ENCODE measurements around the gene ACTG2.

The ACTG2 gene

DNA sequence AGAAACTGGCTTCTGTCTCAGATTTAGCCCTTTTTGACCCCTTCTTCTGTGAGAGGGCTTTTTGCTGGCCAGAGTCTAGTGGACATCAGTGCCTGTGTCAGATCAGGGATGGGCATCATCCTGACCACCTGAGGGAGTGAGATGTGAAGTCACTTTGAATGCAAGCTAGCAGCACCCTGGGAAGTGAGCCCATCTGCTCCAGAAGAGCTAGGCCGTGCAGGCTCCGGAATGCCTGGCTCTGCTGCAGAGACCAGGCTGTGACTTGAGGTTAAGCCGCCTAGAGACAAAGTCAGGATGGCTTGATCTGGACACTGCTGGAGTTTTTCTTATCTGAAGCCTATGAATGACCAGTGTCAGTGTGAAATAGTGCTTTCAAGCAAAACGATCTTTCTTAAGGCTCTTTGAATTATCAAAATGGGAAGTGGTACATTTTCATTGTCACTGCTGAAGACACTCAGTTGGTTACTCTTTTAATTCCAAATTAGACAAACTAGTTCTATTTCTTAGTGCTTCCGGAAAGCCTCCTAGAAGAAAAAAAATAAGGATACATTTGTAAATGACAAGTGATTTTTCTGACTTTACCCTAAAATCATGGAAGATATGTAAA, 54.7 kb downstream of the ACTG2 start:
- Histone ChIP-seq H3K4me1 (ENCODE audit: control insufficient read depth, insufficient read depth, low read length) (no peaks in the 10 kb centered on the region), H3K36me3 (ENCODE audit: control insufficient read depth, insufficient read depth, low read length) (peaks cover 27% of the 10 kb centered on the region), H3K9ac (ENCODE audit: low read length) (no peak overlapping the region), H3K27ac (ENCODE audit: low read depth, low read length) (no peak overlapping the region), H3K4me3 (ENCODE audit: low read length) (no peak overlapping the region), H3K27me3 (ENCODE audit: control insufficient read depth, insufficient read depth, low read length) (no peaks in the 10 kb centered on the region)

DNA sequence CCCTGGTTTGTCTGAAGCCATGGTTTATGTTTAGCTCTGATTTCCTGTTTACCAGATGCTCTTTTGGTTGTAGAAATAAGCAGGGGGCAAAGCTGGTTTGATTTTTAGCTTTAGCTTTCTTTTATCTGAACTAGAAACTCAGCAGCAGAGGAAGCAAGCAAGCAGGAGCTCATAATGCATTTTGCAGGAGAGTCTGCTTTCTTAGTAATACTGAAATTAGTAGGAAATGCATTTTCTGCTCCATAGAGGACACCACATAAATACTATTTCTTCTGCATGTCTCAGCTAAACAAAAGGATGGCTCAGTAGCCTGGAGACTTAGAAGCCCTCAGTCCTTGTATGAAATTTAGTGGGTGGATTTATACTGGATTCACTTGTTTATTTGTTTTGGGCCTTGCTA, 57.0 kb downstream of the ACTG2 start:
- H3K27ac ChIP-seq (ENCODE audit: low read depth, low read length), result no peak overlapping the region
- no peaks in the 10 kb centered on the region for H3K4me1 ChIP-seq (ENCODE audit: control insufficient read depth, insufficient read depth, low read length)
- H3K27me3 ChIP-seq (ENCODE audit: control insufficient read depth, insufficient read depth, low read length), result no peaks in the 10 kb centered on the region
- H3K9ac ChIP-seq (ENCODE audit: low read length), result peak overlapping the region; percentile 1
- no peak overlapping the region for H3K4me3 ChIP-seq (ENCODE audit: low read length)
- peaks cover 27% of the 10 kb centered on the region for H3K36me3 ChIP-seq (ENCODE audit: control insufficient read depth, insufficient read depth, low read length)

DNA sequence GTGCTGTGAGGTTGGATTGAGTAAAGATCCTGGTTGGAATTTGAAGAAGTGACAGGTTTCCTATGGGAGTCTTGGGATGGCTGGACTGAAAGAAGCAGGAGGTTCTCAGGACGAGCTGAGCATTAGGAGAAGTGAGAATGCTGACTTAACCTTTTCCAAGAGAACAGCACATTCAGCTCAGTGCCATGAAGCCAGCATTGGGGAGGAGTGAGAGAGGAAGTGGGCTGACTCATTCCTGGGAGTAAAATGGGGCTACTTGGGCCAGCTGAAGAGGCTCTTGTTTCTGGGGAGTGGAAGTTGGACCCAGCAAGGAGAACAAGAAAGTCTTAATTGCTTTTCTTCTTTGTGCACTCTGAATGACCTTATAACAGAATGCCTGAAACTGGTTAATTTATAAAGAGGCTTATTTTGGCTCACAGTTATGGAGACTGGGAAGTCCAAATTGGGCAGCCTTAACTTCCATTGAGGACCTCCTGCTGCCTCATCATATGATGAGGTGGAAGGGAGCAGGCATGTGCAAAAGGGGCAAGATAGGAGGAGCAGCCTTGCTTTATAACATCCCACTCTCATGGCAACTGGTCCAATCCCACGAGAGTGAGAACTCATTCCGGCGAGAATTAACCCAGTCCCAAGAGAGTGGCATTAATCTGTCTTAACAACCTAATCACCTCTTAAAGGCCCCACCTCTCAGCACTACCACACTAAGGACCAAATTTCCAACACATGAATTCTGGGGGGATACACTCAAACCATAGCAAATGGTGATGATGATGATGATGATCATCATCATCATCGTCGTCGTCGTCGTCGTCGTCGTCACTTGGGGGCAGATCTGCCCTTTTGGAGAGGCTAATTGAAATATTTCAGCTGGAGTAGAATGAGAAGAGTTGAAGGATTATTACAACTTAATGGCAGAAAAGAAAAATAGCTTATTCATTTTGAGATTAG, 60.0 kb downstream of the ACTG2 start:
- Histone ChIP-seq H3K4me1 (ENCODE audit: control insufficient read depth, insufficient read depth, low read length) (no peaks in the 10 kb centered on the region), H3K4me3 (ENCODE audit: low read length) (no peak overlapping the region), H3K9ac (ENCODE audit: low read length) (no peak overlapping the region), H3K27ac (ENCODE audit: low read depth, low read length) (no peak overlapping the region), H3K27me3 (ENCODE audit: control insufficient read depth, insufficient read depth, low read length) (no peaks in the 10 kb centered on the region), H3K36me3 (ENCODE audit: control insufficient read depth, insufficient read depth, low read length) (peaks cover 28% of the 10 kb centered on the region)

DNA sequence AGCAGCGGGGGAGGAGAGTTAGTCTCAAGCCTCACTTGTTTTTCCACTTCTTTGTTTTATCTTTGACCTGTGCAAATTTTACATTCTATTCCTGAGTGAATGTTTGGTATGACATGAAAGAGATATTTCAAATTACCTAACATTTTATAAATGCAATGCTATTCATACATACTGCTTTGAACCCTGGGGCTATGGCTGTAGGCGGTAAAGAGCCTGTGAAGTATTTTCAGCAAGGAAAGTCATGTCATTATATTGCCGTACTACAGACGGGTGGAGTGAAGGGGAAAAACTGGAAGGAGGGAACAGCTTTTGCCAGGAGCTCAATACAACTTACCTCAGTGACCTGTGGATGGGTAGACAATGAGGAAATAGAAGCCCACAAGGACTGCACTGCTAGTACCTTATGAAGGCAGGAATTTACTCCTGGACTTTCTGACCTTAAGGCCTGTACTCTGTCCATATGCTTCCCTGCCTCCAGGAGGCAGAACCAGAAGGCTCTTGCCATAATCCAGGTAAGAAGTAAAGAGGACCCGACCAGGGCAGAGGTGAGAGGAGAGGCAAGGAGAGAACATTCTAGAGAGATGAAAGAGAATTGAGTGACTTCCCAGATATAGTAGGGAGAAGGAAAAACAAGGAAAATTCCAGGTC, 63.5 kb downstream of the ACTG2 start:
- H3K27me3 ChIP-seq (ENCODE audit: control insufficient read depth, insufficient read depth, low read length), result no peaks in the 10 kb centered on the region
- H3K9ac ChIP-seq (ENCODE audit: low read length), result no peak overlapping the region
- H3K4me1 ChIP-seq (ENCODE audit: control insufficient read depth, insufficient read depth, low read length), result no peaks in the 10 kb centered on the region
- H3K27ac ChIP-seq (ENCODE audit: low read depth, low read length), result no peak overlapping the region
- no peak overlapping the region for H3K4me3 ChIP-seq (ENCODE audit: low read length)
- peaks cover 27% of the 10 kb centered on the region for H3K36me3 ChIP-seq (ENCODE audit: control insufficient read depth, insufficient read depth, low read length)

DNA sequence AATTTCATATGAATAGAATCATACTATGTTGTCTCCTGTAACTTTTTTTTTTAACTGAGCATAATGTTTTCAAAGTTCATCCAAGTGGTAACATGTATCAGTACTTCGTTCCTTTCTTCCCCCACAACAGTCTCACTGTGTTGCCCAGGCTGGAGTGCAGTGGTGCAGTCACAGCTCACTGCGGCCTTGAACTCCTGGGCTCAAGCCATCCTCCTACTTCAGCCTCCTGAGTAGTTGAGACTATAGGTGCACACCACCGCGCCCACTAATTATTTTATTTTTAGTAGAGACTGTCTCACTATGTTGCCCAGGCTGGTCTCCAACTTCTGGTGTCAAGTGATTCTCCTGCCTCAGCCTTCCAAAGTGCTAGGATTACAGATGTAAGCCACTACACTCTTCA, 68.5 kb downstream of the ACTG2 start:
- Histone ChIP-seq H3K4me1 (ENCODE audit: control insufficient read depth, insufficient read depth, low read length) (no peaks in the 10 kb centered on the region), H3K36me3 (ENCODE audit: control insufficient read depth, insufficient read depth, low read length) (peaks cover 24% of the 10 kb centered on the region), H3K4me3 (ENCODE audit: low read length) (no peak overlapping the region), H3K27ac (ENCODE audit: low read depth, low read length) (no peak overlapping the region), H3K9ac (ENCODE audit: low read length) (no peak overlapping the region), H3K27me3 (ENCODE audit: control insufficient read depth, insufficient read depth, low read length) (no peaks in the 10 kb centered on the region)

DNA sequence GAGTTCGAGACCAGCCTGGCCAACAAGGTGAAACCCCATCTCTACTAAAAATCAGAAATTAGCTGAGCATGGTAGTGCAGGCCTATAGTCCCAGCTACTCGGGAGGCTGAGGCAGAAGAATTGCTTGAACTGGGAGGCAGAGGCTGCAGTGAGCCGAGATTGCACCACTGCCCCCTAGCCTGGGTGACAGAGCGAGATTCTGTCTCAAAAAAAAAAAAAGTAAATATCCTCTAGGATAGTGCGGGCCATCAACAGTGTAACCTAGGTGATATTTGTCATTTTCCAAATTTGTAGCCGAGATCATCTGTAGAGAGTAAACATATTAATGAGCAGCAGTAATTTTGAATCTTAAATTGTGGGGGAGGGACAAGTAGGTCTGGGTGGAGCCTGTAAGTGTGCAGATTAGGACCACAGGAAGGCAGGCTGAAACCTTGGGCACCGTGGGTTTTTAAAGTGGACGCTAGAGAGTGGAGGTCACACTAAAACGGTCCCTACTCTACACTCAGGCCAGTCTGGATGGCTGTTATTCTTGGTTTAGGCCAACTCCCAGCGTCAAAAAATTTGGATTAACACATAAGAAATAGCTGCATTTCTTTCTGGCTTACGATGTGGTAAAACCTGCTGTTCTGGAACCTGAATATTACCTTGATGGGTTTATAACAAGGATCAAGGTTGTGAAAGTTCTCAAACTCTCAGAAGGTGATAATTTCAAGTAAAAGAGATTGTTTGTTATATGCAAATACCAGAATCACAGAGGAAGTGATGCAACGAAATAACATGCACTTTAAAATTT, 69.2 kb downstream of the ACTG2 start:
- Histone ChIP-seq H3K4me3 (ENCODE audit: low read length) (no peak overlapping the region), H3K9ac (ENCODE audit: low read length) (no peak overlapping the region), H3K36me3 (ENCODE audit: control insufficient read depth, insufficient read depth, low read length) (peaks cover 19% of the 10 kb centered on the region), H3K4me1 (ENCODE audit: control insufficient read depth, insufficient read depth, low read length) (no peaks in the 10 kb centered on the region), H3K27me3 (ENCODE audit: control insufficient read depth, insufficient read depth, low read length) (no peaks in the 10 kb centered on the region), H3K27ac (ENCODE audit: low read depth, low read length) (no peak overlapping the region)

DNA sequence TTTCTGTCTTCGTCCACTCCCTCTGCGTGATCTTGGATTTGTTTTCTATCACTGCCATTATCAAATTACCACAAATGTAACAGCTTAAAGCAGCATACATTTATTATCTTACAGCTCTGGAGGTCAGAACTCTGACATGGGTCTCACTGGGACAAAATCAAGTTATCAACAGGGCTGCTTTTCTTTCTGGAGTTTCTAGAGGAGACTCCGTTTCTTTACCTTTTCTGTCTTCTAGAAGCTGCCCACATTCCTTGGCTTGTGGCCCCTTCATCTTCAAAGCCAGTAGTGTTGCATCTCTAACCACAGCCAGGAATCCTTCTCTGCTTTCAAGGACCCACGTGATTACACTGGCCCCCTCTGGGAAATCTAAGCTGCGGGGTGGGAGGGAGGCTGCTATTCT, 70.0 kb downstream of the ACTG2 start:
- no peaks in the 10 kb centered on the region for H3K4me1 ChIP-seq (ENCODE audit: control insufficient read depth, insufficient read depth, low read length)
- H3K9ac ChIP-seq (ENCODE audit: low read length), result no peak overlapping the region
- no peaks in the 10 kb centered on the region for H3K27me3 ChIP-seq (ENCODE audit: control insufficient read depth, insufficient read depth, low read length)
- H3K36me3 ChIP-seq (ENCODE audit: control insufficient read depth, insufficient read depth, low read length), result peaks cover 19% of the 10 kb centered on the region
- H3K27ac ChIP-seq (ENCODE audit: low read depth, low read length), result no peak overlapping the region
- no peak overlapping the region for H3K4me3 ChIP-seq (ENCODE audit: low read length)

DNA sequence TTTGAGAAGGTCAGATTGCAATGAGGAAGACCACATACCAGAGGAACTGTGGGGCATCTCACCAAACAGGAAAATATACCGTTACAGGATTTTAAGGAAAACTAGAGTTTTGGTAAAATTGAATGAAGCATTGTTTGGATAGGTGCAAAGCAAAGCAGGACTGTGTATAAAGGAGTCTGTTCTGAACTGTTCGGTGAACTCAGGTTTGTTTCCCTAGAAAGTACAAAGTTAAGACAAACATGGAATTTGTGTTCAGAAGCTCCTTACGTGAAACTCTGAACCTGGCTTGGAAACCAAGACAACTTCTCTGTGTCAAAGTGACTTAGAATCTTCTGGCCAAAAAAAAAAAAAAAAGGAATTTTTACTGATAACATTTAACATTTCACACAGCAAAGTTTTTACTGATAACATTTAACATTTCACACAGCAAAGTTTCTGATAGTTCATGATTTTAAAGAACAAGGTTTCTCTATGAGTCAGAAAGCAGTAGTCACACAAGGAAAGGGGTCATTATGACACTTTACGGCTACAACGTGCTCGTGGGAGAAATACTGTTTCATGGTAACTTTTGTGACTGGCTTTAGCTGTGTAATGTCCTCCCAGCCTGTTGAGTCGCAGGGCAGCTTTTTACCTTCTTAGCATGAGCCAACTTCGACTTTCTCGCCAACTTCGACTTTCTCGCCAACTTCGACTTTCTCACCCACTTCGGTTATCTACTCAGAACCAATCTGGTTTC, 70.7 kb downstream of the ACTG2 start:
- Histone ChIP-seq H3K27ac (ENCODE audit: low read depth, low read length) (no peak overlapping the region), H3K4me3 (ENCODE audit: low read length) (no peak overlapping the region), H3K4me1 (ENCODE audit: control insufficient read depth, insufficient read depth, low read length) (no peaks in the 10 kb centered on the region), H3K27me3 (ENCODE audit: control insufficient read depth, insufficient read depth, low read length) (no peaks in the 10 kb centered on the region), H3K36me3 (ENCODE audit: control insufficient read depth, insufficient read depth, low read length) (peaks cover 12% of the 10 kb centered on the region), H3K9ac (ENCODE audit: low read length) (no peak overlapping the region)

DNA sequence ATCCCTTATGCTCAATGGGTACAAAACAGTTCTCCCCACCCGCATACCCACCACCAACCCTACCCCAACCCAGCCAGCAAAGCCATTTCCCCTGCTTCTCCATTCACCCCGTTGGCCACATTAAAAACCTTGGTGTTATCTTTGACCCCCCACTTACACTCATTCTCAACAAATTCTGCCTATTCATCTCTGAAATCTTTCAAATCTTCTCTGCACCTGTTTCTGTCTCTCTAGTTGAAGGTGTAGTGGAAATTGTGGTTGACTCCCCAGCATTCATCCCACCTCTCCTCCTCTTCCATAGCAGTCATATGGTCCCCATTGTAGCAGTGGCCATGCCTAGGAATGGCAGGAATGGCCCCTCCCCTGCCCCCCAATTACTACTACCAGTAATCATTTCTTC, 71.4 kb downstream of the ACTG2 start:
- H3K4me3 ChIP-seq (ENCODE audit: low read length), result no peak overlapping the region
- peaks cover 5% of the 10 kb centered on the region for H3K36me3 ChIP-seq (ENCODE audit: control insufficient read depth, insufficient read depth, low read length)
- no peak overlapping the region for H3K27ac ChIP-seq (ENCODE audit: low read depth, low read length)
- H3K9ac ChIP-seq (ENCODE audit: low read length), result no peak overlapping the region
- no peaks in the 10 kb centered on the region for H3K27me3 ChIP-seq (ENCODE audit: control insufficient read depth, insufficient read depth, low read length)
- H3K4me1 ChIP-seq (ENCODE audit: control insufficient read depth, insufficient read depth, low read length), result no peaks in the 10 kb centered on the region

DNA sequence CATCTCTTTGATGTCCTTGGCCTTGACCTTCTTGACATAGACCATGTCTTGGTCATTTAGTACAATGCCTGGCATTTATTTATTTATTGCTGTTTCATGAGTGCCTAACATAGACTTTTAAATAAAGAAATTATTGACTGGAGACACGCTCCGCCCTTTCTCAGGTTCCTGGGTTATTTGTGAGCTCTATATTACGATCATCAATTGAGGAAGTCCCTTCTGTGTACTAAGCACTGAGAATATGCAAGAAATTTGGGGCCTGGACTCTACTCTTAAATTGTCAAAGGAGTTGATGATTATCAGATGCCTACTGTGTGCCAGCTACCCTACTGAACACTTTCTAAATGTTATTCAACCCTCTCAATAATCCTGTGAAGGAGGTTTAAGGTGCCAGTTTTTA, 72.2 kb downstream of the ACTG2 start:
- Histone ChIP-seq H3K36me3 (ENCODE audit: control insufficient read depth, insufficient read depth, low read length) (no peaks in the 10 kb centered on the region), H3K4me1 (ENCODE audit: control insufficient read depth, insufficient read depth, low read length) (no peaks in the 10 kb centered on the region), H3K27ac (ENCODE audit: low read depth, low read length) (no peak overlapping the region), H3K9ac (ENCODE audit: low read length) (no peak overlapping the region), H3K4me3 (ENCODE audit: low read length) (no peak overlapping the region), H3K27me3 (ENCODE audit: control insufficient read depth, insufficient read depth, low read length) (no peaks in the 10 kb centered on the region)

DNA sequence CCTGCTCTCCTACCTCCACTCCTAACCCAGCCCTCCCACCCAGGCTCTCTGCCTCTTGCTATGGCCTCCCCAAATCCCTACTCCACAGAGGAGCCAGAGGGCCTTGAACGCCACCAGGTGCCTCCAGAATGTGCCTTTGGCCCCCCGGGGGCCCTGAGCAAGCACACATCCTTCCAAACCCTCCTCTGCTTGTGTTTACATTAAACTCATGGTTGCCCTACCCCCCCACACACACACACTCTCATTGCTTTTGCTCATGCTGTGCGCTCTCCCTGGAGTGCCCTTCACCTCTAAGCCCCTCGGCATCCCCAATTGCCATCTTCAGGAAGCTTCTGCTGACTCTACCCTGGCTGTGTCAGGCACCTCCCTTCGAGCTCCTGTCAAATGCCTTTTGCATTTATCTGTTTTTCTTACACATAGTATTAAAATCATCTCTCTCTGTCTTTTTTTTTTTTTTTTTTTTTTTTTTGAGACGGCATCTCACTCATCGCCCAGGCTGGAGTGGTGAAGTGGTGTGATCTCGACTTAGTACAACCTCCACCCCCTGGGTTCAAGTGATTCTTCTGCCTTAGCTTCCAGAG, 75.6 kb downstream of the ACTG2 start:
- no peak overlapping the region for H3K9ac ChIP-seq (ENCODE audit: low read length)
- no peak overlapping the region for H3K27ac ChIP-seq (ENCODE audit: low read depth, low read length)
- H3K4me3 ChIP-seq (ENCODE audit: low read length), result no peak overlapping the region
- H3K27me3 ChIP-seq (ENCODE audit: control insufficient read depth, insufficient read depth, low read length), result no peaks in the 10 kb centered on the region
- H3K4me1 ChIP-seq (ENCODE audit: control insufficient read depth, insufficient read depth, low read length), result peaks cover 5% of the 10 kb centered on the region
- no peaks in the 10 kb centered on the region for H3K36me3 ChIP-seq (ENCODE audit: control insufficient read depth, insufficient read depth, low read length)
